NOMO-1 treated with DMSO at 0.1 percent for 48 hours (cell line): ENCODE measurements around the gene ADI1.
"Not testable (repeated sequence)": the region's sequence is repeated elsewhere in the genome, so short reads cannot be mapped to it uniquely, and the experiment has no call there.

Experiments used
- DNase-seq: peaks from one replicate; lab custom pipeline; 2025; ENCODE audit not compliant: unreplicated experiment; lab: John Stamatoyannopoulos, UW

ADI1 gene

GRCh38 chr2:3529316-3530025 is 10.1 kb upstream of the ADI1 start:
- DNase-seq: no peak

GRCh38 chr2:3527886-3528785 is 8.8 kb upstream of the ADI1 start:
- DNase-seq: no peak

- no peak for DNase-seq
Measured at GRCh38 chr2:3526871-3527270, 7.5 kb upstream of the ADI1 start.

GRCh38 chr2:3523551-3524041 is 4.3 kb upstream of the ADI1 start:
- no peak for DNase-seq

GRCh38 chr2:3522961-3523421 is 3.7 kb upstream of the ADI1 start:
- DNase-seq: no peak

GRCh38 chr2:3520591-3520990 is 1.3 kb upstream of the ADI1 start:
- DNase-seq: no peak

- DNase-seq: peak; percentile 92
Measured at GRCh38 chr2:3518496-3519254, 656 bp downstream of the ADI1 start.

GRCh38 chr2:3517948-3518495 is 1.3 kb downstream of the ADI1 start:
- no peak for DNase-seq

GRCh38 chr2:3516831-3517230 is 2.5 kb downstream of the ADI1 start:
- DNase-seq: no peak

- DNase-seq: not testable (repeated sequence)
Measured at GRCh38 chr2:3515438-3515837, 3.9 kb downstream of the ADI1 start.

GRCh38 chr2:3513026-3513810 is 6.1 kb downstream of the ADI1 start:
- DNase-seq: no peak

- DNase-seq: no peak
Measured at GRCh38 chr2:3512086-3512485, 7.2 kb downstream of the ADI1 start.

- no peak for DNase-seq
Measured at GRCh38 chr2:3505771-3506170, 13.6 kb downstream of the ADI1 start.

GRCh38 chr2:3504741-3505140 is 14.6 kb downstream of the ADI1 start:
- DNase-seq: no peak

GRCh38 chr2:3503483-3503882 is 15.8 kb downstream of the ADI1 start:
- DNase-seq: no peak

GRCh38 chr2:3503046-3503445 is 16.3 kb downstream of the ADI1 start:
- no peak for DNase-seq

- DNase-seq: no peak
Measured at GRCh38 chr2:3500326-3500899, 18.9 kb downstream of the ADI1 start.

- DNase-seq: no peak
Measured at GRCh38 chr2:3498783-3499394, 20.4 kb downstream of the ADI1 start.

GRCh38 chr2:3496708-3497080 is 22.6 kb downstream of the ADI1 start:
- DNase-seq: not testable (repeated sequence)
